Measurements from ENCODE around the gene ITGB6. TPM values are rescaled to one million over a fixed set of nuclear protein-coding genes. Genes with fewer than 3 reads are reported as not detected.
A peak's percentile ranks its signal among the peaks of the same experiment; 100 is the strongest.

Gene ITGB6
- polyA plus RNA-seq, 3 donors: 12.2 to 18.8 (median 13.9) TPM

DNA sequence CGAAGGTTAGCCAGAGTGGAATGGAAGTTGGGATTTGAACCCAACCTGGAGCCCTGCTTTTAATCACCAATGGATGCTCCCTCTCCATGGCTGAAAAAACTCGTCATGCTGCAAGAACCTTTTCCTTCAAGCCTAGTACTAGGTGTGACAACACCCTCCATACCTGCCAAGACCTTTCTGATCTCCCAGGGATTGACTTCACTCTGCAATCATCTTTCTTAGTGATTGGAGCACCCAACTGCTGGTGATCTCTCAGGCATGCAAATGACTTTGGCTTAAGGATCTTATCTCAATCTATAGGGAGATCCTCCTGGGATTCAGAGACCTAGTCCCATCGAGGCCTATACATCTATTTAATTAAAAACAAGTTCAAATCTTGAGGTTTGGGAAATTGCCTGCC lies 23.5 kb upstream of the ITGB6 start:
- DNase-seq: no peak

DNA sequence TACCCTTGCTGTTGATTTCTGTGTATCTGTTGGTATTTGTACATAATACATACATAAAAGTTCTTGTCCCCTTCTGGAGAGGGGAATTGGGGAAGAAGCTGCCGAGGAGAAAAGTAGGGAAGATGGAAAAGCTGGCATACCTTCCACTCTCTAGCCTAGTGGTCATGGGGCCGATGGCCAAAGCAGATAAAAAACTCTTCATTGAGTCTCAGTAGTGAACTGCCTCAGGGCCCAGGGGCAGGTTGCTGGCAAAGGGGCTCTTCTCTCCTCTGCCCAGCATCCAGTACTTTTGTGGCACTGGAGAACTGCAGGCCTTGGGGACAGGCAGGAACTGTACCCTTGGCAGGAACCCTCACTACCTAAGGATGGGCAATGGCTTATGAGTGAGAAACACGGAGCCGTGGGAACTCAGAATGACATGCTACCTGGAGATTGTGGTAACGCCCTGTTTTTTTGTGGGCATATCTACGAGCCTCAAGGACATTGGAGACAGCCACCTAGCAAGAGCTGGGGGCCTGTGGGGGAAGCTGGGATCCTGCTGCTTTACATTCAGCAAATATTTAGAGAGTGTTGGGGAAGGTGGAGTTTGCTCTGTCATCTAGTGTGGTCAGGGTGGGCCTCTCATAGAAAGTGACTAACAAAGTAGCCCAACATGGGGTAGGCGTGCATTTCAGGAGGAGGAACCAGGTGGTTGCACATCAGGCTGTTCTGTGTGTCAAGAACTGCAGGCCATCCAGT lies 22.6 kb upstream of the ITGB6 start:
- DNase-seq: no peak

DNA sequence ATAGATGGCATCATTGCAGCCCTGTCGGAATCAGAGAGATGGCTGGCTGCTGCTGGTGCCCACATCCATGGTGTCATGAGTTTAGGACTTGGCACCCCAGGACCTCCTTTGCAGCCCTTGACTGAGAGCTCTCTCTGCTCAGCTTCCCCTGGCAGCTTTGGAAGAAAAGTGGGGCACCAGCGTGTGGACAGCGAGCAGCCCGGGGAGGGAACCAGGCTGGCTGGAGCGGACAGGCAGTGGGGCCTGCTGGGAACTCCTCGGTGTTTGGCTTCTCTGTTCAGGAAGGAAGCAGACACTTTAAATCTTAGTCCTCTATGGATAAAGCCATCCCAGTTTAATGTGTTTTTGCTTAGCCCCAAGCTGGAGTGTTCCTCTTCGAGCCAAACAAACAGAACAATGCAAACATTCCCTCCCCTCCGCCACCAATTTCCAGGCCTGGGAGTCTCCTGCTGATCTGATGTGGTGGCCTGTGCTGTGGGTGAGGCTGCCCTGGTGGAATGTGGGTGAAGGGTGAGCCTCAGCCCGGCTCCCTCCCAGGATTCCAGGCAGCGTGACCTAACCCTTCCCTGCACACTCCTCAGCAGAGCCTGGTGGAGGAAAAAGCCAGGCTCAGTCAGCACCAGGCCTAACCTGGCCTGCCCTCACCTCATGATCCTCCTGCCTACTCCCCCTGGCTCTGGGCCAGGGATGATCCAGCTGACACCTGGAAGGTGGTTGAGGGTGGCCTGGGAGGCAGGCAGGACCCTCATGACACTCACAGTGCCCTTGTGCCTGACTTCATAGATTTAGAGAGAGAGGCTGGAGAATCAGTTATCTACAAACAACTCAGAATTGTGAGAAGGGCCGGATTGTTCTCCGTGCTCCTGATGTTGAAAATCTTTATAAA lies 21.6 kb upstream of the ITGB6 start:
- DNase-seq: no peak

DNA sequence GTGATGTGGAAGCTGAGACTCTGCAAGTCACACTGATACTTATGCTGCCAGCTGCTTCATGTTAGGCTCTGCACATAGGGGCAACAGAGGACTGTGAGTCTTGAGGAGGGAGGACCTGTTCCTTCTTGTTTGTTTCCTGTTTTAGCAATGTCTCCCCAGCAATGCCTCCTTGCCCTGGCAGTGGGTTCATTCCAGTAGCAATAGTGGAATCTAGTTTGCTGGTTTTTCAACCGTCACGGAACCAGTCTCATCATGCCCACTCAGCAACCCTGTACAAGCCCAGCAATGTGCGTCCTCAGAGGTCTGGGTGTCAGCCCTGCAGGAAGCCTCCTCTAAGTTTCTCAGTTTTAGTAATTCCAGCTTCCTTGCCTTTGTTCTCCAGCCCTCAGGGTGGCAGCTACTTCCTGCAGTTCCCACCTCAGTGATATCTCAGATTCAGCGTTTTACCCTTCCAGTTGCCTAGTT lies 20.5 kb upstream of the ITGB6 start:
- no peak for DNase-seq

DNA sequence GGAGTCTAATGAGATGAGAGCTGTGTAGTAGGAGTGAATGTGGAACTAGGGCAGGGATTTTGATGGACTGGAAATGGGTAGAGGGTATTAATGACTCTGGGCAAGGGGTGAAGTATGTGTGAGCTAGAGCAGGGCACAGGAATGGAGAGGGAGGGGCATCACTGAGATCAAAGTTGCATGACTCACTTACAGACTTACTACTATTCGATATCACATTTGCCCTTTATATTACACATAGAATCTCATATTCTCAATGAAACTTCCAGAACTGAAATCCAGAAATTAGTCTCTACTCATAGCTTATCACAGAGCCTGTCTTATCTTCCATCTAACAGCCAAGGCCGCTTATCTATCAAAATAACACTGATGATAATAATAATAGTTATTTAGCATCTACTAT lies 20.0 kb upstream of the ITGB6 start:
- no peak for DNase-seq

DNA sequence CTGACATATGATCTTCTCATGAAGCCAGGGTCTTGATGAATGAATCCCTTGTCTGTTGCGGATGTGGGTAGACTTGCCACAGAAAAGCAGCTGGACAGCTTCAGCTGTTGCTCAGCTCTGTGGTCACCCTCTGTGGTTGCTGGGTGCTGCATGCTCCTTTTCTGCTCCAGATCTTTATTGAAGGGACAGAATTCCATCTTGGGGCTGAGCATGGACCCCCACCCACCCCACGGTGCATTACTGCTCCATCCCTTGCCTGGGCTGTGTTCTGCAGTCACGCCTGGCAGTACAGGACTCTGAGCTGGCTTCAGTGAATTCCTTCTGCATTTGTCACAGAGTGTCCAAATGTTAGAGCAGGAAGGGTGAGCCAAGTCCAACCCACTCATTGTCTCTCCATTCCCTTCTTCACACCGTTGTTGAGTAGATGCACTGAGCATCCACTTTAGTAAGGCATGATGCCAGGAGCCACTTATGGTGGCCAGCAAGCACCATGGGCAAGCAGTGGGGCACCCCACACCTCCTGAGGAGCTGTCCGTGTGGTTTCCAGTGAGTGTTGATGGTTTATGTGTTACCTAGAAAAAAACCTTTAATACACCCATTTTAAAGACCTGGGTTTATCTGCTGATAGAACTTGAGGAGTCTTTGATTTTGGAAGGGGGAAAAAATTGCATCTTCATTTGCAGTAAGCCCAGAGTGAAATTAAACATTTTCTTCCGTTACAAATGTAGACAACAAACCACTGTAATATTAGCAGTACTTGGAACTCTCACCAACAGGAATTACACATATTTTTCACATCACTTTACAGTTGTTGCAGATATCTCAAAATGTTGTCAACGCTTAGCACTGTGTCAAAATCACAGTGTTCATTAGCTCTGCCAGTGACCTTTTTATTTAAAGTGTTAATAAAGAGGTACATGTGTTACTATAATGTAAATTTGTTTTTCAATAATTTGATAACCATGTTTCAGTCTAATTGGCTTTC lies 14.7 kb upstream of the ITGB6 start:
- DNase-seq: no peak

DNA sequence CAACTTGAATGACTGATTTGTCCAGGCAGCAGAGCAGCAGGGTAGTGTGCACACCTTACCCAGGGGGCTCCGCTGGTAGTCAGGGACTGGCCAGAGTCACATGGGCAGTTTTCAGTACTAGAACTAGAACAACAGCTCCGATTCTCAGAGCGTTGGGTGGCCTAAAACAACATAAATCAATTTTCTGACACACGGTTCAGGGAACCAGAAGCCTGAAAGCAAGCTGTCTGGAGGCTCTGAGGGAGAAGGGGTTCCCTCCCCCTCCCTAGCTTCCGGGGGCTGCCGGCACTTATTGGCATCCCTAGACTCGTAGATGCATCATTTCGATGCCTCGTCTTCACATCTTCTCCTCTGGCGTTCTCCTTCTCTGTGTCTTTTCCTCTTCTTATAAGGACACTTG lies 13.4 kb upstream of the ITGB6 start:
- DNase-seq: no peak

DNA sequence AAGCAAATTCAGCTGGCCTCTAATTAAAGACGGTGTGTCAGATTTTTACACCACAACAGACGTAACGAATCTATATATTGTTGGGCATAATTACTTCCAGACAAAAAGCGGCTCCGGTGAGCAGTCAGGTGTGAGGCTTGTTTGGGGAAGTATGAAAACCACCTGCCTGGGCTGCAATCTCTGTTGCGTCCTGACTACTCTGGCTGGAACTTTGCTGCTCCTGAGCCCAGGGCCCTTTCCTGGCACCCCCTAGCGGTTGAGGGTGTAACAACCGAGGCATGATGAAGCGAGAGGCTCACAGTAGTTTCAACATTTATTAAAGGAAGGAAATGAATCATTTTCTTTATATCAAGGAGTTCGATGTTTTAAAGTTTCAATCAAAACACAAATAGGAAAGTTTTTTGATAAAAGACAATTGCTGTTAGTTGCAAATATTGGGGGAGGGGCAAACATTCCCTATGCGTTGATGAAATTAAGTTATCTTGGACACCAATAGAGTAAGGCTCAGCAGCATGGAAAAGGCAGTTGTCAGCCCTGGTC lies 10.6 kb upstream of the ITGB6 start:
- DNase-seq: peak; percentile 51

DNA sequence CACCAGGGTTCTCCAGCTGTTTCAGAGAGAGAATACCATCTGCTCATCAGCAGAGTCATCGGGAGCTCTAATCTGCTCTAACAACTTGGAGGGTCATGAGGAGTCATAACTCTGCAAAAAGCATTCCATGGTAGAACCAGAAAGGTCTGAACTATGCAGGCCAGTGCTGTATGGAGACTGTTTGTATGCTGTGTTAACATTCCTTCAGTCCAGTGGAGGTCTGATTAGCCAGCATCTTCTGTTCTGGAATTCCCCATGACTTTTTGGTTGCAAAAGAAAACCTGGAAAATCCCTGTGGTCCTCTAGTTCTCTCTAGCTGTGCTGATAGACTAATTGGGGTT lies 9.4 kb upstream of the ITGB6 start:
- no peak for DNase-seq

DNA sequence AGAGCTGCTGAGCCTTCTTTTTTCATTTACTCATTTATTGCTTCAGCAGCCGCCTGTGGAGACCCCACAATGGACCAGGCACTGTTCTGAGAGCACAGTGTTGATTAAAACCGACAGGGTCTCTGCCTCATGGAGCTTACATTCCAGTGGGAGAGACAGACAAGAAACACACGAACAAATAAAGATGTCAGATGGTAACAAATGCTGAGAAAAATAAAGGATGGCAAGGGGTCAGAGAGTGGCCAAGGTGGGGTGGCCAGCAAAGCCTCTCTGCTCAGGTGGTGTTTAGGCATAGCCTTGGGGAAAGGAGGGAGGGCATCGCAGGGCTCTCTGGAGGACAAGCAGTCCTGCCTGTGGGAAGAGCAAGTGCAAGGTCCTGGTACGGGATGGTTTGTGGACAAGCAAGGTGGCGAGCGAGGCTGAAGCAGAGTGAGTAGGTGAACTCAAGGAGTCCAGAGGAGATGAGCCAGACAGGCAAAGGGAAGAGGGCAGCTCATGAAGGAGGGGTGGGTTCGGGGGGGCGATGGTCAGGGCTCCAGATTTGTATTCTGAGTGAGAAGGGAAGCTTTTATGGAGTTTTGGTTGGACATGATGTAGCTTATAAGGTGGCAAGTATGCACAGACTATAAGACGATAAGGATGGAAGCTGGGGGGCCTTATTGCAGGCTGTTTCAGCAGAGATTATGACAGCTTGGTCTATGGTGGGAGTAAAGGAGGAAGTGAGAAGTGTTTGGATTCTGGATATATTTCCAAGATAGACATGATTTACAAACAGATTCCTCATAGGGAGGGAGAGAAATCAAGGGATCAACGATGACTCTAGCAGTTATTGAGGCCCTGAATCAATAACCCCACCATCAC lies 8.8 kb upstream of the ITGB6 start:
- no peak for DNase-seq

DNA sequence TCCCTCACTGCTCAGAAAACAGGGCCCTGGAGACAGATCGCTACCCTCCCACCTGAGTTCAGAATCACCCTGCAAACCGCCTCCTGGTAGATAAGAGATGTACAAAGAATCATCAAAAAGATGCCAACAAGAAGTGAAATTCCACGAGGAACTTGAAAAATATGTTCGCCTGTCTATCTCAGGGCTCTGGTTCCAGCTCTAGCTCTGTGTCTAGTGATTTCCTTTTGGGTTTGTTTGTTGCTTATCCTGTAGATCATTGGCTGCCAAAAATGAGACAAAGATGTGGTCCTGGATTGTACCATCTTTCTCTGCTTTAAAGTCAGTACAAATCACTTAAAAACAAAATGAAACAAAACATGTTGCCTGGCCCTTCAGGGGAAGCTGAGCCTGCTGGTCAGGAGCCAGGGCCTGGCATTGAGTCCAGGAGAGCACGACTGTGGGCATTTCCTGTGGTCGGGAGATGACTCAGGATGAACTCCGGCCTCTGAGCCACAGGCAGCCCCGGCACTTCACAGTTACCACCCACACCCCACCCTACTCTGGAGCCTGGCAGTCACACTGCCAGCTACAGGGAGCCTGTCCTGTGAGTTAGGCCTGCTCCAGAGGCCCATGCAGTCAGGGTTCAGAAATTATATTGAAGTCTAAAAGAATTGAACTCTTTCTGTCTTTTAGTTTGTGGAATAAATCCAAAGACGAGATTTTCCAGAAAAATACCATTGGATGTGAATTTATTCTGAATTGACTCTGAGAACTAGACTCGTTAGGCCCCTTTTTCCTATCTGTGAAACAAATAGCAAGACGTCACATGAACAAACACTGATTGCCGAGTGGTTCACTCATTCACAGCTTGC lies 8.0 kb upstream of the ITGB6 start:
- DNase-seq: no peak

DNA sequence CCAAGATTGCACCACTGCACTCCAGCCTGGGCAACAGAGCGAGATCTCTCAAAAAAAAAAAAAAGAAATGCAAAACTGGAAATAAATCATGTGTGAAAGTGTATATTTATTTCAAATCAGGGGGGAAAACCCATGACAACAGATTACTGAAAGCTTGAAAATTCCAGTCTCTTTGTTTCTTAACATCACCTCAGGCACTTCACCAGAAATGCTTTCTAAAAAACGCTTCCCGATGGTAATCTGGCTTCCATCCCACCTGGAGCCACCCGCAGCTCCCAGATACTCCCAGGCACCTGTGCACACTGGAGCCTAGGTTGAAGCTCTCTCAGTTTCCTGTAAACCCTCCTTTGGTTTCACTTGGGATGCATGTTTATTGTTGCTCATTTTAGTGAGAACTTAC lies 7.2 kb upstream of the ITGB6 start:
- no peak for DNase-seq

DNA sequence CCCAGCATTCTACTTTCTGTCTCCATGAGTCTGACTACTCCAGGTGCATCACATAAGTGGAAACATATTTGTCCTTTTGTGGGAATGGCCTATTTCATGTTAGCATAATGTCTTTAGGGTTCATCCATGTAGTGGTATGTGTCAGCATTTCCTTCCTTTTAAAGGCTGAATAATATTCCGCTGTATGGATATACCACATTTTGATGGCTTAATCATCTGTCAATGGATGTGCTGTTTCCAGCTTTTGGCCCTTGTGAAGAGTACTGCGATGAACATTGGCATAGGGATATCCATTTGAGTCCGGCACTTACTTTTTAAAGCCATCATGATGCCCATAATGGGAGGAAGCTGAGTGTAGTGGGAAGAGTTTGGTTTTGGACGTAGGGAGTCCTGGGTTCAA lies 6.4 kb upstream of the ITGB6 start:
- no peak for DNase-seq

DNA sequence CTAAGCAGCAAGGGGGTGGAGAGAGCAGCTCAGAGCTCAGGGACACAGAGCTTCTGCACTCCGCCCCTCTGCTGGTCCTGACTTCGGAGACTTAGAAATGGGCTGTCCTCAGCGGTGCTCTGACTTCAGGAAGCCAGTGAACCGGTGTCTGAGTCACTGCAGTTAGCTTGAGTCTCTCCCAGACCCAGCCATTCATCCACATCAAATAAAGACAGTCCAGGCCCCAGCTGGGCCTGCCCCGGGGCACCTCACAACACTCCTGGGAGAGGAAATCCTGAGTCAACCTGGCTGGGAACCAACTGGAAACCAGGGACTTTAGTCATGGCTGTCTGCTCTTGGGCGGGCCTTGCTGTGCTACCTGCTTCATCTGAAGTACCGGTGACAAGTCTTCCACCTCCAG lies 5.4 kb upstream of the ITGB6 start:
- no peak for DNase-seq

DNA sequence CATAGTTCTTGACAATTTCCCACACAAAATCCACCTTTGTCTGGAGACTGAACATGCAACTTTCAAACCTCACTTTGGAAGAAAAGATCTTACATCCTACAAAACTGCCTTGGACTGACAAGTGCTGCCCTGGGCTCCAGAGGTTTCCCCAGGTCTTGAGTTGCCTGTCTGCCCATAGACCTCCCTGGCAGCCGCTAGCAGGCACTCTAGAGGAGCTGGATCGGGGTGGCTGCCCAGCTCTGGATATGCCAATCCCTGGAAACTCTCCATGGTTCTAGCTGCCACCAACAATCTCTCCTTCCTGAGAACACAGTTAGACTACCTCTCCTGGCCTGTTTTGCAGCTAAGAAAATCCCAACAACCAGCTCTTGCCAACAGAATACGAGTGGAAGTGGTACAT lies 3.4 kb upstream of the ITGB6 start:
- no peak for DNase-seq

DNA sequence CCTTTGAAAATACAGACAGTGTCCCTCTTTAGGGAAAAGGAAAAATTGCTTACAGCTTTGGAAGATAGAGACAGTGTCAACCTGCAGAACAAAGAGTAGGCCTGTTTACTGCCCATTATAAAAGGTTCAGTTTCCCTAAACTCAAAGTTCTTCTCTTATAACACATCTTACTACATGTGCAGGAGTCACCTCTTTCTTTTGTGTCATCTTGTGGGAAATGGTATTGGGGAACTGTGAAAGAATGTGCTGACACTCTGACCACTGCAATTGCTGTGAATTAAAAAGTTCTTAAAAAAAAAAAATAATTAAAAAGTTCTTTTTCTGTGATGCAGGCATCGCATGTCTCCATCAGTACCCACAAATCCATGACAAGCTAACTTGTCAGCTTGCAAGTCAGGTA lies 2.9 kb upstream of the ITGB6 start:
- no peak for DNase-seq

DNA sequence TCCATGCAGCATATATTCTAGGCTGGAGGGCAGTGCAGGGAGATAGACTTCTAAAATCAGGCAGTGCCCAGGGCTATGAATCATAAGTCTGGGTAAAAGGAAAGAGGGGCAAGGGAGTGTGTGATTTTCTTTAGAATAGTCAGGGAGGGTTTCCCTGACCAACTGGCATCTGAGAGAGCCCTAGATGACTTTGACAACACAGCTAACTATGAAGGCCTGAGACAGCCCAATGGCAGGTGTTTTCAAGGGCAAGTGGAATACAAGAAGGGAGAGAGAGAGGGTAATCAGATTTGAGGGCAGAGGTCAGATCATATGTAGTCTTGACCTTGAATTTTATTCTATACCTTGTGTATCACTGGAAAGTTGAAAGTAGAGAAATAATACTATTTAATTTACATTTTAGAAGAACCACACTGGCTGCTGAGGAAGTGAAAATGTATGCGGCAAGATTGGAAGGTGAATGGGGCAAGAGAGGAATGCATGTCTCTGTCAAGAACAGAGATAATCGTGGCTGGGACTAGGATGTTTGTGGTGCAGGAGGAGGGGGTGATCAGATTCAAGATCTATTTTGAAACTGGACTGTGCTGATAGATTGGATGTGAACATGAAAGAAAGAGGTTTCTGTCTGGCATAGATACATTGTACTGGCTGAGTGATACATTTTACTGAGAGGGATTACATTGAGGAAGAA lies 1.9 kb upstream of the ITGB6 start:
- no peak for DNase-seq

DNA sequence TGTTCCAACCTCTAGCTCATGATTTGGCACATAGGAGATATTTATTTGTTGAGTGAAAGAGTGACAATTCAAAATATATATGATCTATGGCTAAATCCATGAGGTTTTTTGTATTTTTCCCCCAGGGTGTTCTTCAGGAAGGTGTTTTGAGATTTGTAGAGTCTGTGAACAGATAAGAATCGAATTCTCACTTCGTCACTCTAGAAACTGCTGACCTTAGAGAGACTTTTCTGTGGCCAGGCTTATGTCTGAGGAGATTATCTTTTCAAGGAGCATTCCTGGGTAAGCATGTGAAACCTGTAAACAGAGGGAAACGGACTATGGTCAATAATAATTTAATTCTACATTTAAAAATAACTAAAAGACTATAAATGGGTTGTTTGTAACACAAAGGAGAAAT lies 849 bp upstream of the ITGB6 start:
- no peak for DNase-seq

DNA sequence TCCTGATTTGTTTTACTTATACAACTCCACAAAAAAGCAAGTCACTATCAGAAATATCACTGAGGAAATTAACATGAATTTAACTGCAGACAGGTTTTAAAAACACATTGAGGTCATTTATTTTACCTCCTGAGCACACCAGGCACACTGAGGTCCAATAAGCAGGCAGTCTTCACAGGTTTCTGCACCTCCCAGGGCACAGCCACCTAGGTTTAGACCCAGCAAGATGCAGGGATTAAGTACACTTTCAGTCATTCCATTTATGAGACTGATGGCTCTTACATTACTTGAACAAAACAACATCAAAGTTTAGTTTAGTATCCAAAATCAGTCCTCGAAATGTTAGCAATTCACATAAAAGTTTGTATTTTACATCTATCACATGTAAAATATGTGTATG lies 1.0 kb downstream of the ITGB6 start:
- no peak for DNase-seq

All from renal pelvis (tissue), 4 donors.